Inflammatory macrophage treated with lipopolysaccharide for 4 hours (primary cell): ENCODE measurements around the gene COBL.

Source experiments
- DNase-seq: peaks from one replicate; pipeline ENCODE4 v3.0.0-alpha.2; 2020

COBL gene

DNA sequence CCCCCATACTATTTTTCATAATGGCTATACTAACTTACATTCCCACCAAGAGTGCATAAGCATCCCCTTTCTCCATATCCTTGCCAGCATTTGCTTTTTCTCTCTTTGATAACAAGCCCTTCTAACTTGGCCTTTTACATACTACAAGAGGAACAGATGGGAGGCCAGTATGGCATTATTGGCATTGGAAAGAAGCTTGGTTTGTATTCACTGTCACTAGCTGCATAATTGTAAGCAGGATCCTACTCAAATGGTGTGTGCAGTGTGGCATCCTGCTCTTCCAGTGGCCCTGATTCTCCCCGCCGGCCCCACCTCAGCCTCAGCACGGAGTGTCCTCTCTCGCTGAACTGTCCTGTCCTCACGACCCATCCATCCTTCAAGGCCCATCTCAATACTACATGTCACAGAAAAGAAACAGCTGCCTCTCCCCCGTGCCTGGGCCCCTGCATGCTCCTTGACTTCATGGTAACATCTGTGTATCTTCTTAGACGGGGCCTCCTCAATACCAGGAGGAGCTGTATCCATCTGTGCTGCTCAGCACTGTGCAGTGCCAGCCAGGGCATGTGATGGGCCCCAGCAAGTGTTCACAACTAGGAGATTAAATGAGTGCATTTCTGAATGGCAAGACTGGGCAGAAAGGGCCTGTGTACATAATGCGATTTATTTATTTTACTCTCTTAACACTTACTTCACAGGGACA, 205.2 kb downstream of the COBL start:
- no peak for DNase-seq

DNA sequence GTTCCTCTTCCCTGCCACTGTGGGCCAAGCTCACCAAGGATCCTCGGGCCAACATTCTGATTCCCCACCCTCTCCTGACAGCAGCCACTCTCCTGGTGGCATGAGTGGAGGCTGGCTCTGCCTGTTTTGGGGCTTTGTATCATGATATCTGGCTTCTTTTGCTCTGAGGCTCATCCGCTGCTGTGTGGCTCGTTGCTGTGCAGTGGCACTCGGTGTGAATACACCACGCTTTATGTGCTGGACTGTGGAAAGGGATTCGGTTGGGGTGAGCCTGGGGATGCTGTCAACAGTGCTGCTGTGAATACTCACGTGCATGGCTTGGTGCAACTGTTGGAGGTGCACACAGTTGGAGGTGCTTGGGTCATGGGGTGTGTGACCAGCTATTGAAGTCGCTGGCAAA, 208.5 kb downstream of the COBL start:
- no peak for DNase-seq

DNA sequence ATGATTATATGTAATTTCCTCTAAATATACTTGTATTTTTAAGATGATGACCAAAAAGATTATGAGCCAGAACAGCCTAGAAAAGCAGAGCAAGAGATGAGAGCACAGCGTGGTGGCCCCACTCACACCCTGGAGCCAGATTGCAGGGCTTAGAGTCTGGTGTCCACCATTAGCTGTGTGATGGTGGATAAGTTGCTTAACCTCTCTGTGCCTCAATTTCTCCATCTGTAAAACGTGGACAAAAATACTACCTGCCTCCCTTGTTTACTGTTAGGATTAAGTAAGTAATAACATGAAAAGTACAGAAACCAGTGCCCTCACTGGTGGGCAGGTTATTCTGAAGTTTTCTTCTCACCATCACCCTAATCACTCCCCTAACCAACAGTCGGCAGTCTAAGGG, 212.3 kb downstream of the COBL start:
- no peak for DNase-seq

DNA sequence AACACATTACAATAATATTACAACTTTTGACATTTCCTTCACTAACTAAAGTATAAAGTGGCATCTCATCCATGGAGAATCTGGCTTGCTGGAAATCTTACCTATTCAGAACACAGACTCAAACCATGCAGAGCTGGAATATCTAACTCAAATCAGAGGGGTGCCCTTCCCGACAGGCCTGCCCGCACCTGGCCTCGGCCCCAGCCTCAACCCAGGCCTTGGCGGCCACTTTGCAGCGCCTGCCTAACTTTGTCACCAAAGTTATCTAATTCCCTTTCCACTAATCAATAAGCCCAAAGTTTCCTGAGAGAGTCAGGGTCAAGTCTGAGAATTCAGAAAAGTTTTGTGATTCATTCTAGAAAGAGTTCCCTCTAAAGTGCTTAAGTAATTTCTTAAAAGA, 212.9 kb downstream of the COBL start:
- no peak for DNase-seq

DNA sequence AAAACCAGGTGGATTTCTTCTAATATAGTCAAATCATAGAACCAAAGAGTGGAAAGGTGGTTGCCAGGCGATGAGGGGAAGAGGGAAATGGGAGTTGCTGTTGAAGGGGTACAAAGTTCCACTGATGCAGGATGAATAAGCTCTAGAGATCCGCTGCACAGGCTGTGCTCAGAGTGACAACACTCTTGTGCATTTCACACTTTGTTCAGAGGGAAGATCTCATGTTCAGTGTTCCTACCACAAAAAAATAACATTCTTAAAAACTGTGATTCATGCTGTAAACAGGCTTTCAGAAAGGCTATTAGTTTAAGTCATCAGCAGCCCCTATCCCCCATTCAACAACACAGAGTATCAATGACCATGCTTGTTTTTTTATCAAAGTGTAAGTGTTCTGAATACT, 213.8 kb downstream of the COBL start:
- no peak for DNase-seq

DNA sequence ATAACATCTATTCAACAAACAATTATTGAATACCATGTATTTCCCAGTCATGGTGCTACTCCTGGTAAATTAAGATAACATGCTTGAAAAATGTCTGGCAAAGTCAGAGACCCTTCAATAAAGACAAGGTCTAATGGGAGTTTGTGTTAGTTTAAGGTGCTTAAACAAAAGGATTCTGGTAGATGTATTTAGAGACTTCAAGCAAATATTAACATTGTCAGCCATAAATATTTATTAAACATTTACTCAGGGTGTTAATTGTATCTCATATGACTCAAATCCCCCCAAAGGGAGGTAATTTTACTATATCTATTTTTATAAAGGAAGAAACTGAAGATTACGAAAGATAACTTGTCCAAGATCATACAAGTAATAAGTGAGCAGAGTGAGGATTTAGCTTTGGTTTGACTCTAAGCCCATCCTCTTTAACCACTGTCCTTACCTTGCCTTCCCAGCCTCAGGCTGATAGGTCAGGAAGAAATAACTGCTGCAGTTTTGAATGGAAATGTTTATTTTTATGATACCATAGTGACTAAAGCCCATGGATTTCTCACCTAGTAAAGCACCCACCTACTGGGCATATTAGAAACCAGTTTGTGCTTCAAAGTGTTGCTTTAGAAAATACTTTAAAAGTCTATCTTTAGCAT, 215.4 kb downstream of the COBL start:
- DNase-seq = no peak

DNA sequence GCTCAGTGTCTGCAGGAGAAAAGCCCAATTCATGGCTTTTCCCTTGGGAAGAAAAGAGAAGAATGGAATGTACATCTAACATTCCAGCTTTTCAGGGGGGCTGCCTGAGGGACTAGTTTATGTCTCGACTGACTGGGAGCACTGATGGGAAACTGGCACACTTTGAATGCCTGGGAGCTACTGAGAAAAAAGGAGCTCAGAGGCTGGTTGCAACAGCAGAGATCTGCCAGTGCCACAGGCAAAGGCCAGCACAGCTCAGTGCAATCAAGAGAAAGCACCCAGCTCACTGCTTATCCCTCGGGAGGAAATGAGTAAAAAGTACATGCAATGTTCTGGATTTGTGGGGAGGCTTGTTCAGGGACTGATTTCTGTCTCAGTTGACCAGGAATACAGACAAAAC, 226.2 kb downstream of the COBL start:
- DNase-seq = no peak

DNA sequence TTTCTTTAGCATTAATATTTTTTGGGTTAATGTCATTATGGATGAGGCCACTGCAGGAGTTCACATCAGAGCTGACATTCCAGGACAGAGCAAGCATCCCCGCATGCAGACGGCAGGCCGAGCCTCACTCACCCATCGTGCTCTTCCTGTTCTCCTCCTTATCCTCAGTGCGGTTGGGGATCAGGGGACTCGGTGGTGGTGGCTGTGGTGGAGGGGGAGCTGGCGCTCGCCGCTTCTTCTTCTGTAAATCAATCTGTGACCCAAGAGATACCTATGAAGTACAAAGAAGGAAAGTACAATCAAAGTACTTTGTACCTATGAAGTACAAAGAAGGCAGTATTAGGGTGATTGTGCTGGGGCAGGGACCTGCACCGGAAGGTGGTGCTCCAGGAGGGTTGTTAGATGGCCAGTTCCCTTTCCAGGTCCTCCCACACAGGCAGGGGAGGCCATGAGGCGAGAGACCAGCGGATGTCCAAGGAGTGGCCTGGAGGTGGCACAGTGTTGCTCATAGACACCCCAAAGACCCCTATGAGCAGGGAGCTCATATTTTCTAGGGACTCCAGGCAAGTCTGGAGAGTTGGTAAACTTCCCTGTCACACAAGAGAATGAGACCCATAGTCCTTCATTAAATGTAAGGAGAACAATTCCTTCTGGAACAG, 231.4 kb downstream of the COBL start:
- DNase-seq = no peak

DNA sequence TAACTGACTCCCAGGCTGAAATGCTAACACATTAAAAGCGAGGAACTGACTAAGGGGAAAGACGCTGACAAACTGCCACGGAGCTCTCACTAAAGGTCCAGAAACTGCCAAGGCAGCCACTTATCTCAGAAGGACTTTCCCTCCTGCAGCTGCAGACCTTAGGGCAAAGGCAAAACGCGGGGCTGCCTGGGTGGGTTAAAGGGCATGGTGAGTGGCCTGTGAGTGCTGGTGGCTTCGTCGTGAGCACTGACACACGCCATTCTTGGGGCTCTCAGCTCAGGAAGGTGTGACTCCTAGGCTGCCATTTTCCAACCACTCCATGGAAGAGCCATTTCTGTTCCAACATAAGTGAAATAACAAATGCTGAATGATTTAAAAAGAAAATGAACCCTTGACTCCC, 232.5 kb downstream of the COBL start:
- no peak for DNase-seq

DNA sequence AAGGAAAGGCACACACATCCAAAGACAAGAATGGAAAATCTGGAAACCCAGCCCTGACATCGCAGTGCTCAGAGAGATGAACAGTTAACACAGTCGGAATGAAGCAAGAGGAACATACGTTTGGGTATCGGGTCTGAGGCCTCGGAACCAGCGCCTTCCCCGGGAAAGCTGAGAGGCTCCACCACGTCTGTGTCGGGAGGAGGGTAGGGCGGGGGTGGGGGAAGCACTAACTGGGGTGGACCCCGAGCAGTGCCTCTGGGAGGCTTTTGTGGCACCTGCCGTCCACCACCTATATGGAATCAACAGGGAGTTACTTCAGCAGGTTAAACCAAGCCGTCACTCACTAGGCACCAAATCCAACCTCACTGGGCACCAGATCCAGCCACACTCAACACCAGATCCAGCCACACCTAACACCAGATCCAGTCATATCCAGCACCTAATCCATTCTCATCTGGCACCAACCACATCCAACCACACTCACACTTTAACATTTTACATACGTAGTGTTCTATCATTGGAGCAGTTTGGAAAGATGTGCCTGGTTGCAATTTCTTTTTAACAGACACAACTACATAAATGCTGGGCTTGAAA, 233.6 kb downstream of the COBL start:
- no peak for DNase-seq

DNA sequence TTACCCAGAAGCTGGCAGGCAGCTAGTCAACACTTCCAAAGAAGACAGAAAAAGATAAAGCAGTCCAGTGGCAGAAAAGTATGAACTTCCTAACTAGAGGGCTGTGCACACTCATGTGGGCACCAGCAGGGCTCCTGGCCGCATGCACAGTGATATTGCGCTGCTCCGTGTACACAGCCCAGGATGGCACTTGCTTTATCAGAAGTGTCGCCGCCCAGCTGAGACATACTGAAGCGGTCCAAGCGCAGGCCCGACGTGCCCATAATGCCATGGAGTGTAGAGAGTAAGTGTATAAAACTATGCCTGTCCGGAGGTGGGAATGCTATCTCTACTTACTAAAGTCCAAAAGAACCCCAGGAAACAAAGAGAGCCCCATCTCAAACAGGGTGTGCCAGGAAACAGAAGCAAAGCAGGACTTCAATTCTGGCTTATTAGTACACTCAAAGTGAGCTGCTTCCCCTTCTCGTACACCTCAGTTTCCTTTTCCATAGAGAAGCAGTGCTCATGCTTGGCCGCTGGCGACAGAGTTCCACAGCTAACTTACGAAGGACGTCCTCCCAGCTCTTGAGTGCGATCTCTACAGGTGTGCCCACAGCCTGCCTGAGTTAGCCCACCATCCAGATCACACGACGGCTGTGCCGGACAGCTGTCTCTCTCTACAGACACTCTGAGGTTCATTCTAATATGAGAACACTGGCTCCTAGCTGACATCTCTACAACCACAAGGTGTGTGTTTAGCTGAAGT, 234.3 kb downstream of the COBL start:
- DNase-seq = no peak

DNA sequence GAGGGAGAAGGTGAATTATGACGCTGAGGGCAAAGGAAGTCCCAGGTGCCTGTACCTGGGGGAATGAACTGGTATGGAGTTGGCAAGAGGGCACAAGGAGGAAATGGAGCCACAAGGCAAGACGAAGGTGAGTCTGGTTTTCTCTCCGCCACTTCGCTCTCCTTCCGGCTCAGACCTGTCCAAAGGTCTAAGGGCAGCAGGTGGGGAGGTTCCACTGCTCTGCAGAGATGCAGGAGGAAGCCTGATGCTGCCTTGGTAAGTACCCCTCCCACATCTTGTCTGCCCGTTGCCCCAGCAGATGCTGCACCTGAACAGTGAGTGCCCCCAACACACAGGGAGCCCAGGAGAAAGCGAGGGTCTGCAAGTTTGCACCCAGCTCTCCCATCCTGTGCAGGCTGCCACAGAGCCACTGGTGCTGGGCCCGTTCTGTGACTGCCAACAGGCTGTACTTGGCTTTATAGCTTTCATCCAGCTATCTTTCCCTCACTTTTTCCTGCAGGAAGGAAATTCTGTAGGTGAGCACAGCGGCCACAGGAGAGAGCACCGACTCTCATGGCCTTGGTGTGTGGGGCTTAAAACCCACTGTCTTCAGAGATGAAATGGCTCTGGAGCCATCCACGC, 235.2 kb downstream of the COBL start:
- no peak for DNase-seq

DNA sequence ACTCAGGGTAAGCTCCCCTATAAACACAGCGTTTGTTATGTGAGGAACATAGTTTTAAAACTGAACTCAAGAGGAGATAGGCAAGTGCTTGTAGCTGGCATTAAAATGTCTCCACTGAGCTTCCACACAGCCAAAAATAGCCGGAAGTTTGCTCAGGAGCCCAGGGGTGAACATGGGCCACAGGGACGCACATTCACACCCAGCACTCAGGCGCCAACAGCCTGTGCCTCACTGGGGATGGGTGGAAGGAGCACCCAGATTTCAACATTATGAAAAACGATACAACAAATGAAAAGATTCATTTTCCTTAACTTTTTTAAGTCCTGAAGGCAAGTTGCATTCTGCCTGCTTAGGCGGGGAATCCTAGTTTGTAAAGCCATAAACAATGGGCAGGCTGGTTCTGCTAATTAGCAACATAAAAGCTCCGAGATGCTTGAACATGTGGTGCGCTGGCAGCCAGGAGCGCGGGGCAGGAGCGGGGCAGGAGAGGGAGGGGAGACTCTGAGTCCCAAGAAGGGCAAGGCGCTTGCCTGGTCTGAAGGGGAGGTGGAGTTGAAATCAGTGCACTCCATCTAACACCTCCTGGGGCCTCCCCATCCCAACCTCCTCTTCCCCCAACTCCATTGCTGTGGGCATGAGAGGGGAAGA, 235.9 kb downstream of the COBL start:
- DNase-seq = no peak

DNA sequence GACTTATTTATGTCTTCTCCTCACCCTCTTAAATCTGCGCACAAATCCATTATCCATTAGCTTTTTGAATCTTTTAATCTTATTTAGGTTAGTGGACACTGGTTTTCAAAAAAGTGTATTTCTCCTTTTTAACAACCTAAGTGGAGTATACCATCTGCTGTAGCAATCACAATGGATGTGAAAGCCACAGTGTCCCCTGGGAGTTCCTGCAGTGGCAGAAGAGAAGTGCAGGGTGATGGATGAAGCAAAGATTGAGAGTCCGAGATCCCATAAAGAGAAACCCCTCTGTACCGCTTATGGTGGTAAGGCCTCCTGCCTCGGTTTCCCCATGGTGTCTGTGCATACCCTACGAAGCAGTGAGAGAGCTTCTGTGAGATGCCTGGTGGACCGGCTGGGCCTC, 236.4 kb downstream of the COBL start:
- DNase-seq = no peak

DNA sequence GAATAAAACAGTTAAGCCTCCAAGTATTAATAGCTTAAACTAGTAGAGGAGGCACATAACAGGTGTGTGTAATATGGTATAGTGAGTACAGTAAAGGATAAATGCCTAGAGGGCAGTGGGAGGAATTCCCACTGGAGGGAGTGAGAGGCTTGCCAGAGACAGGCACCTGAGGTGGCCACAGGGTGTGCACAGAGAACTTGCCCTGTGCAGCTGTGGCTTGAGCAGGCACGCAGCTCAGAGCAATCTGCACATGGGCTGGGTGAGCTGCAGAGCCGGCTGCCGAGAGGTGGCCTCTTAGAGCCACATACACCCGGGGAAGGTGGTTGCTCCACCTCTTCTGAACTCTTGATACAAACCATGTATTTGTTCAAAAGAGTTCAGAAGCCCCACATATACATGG, 237.1 kb downstream of the COBL start:
- DNase-seq = no peak

DNA sequence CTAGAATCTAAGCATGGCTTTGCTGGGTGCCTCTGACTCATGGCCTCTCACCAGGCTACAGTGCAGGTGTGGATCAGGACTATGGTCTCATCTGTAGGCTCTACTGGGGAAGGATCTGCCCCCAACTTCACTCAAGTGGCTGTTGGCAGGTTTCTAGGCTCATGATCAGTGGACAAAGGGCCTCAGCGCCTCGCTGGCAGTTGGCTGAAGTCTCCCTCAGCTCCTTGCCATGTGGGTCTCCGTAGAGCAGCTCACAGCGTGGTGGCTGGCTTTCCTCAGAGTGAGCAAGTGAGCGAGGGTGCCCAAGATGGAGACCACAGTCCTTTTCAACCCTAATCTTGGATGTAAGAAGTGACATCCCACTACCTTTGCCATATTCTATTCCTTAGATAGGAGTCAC, 238.0 kb downstream of the COBL start:
- no peak for DNase-seq

DNA sequence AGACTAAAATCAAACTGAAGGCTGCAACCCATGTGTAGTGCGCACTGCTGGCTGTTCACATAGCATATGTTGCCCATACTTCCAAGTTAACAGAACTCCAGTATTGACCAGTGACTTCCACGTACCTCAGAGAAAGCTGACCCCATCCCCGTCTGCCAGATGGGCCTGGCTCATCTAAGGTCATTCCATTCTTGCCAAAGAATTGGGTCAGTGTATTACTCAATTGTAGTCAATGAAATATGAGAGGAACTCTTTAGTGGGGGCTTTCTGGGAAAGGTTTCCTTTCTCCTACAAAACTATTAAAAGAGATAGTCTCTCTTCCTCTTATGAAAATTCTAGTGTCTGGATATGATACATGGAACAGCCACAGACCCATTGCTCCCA, 238.6 kb downstream of the COBL start:
- peak; percentile 86 for DNase-seq

DNA sequence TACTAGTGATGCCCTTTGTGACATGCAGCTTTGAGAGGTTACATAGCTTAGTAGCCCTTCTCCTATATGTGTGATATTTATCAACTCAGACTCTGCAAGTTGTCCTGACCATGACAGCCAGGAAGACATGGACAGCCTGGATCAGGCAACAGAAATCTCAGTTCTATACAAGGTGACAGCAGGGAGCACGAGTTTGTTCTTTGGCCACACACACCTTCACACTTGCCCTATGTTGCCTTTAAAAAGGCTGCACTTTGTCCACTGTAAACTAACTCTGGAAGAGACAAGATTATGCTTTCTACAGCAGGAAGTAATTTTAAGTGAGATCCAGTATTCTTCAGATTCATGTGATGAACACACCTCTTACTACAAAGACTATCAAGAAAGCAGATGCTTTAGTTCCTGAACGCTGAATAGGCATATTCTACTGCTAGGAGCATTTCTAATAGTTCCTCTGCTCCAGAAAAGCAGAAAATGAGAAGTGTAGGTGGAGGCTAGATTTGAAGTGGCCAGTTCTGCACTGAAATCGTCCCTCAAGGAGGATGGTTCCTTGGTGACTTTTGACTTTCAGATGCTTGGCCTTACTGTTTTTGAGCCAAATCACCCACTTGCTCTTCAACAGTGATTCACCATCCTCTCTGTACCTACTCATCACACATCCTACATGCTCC, 239.2 kb downstream of the COBL start:
- DNase-seq = peak; percentile 70

DNA sequence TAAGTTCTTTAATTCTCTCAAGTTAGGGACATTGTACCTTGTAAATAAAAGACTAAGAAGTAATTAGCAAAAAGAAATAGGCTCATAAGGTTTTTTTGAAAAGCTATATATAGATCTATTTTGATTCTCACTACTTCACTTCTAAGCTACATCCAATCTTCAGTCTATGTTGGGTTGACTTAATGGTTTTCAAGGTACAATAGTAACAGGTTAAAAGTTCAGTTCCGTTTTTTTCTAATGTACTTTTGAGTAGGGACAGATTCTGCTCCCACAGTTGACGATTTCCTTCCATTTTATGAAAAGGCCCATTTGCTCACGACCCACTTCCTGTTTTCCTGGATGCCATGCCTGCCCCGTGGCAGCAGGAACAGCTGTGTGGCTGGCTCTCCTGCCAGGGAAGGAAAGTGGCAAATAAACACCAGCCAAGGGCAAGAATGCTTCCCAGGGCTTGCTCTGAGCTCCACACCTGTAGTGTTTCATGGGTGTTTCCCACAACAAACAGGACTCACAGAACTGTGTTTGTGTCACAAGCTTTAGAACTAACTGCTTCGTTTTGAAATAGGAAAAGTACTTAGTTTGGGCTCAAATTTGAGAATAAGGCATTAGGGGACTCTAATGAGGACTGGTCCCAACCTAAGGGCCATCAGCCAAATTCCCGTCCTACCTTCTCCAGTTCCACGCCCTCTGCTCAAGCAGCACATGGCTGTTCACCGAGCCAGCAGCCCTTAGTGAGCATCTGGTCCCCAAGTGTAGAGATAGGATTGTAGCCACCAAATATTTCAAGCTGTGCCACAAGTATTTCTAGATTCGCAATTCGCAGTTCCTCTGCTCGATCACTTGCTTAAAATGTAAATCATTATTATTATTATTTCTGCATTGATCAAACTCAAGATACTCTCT, 240.7 kb downstream of the COBL start:
- DNase-seq = peak; percentile 21

DNA sequence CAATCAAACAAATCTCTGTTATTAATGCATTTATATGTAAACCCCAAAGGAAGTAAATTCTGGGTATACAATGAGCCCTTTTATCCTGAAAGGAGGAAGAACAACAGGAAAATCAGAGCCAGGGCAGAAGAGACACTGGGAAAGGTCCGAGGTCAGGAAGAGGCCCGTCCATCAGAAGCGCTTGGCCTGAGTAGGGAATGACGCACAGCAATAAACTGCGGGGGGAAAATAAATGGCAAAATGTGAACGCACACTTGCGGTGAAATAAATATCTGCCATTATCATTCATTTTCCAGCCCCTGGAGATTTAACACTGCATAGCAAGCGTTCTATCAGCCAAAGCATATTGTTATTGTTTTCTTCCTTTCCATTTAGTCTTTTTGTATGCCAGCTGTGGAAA, 243.4 kb downstream of the COBL start:
- DNase-seq = no peak

DNA sequence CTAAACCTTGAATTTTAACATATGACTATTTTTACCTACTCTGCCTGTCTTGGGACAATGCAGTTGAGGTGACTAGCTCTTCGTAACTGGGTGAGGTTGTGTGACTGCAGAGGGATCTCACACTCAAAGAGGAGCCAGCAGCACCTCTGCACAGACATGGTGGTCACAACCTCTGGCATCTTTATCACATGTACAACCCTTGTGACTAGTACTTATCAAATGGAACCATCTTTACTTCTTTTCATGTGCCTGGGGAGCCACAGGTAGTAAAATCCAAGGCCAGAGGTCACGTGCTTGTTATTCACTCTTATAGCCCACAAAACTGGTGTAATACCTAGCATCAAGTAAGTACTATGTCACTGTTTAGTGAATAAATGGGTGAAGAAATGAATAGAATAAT, 244.3 kb downstream of the COBL start:
- DNase-seq = no peak
